SK-N-MC (cell line): Measurements from ENCODE around the gene DPAGT1.
"Not testable (repeated sequence)": the region's sequence is repeated elsewhere in the genome, so short reads cannot be mapped to it uniquely, and the experiment has no call there.

Experiments
- EZH2 ChIP-seq: fragments of 200-600 bp; sonication (generic); IDR thresholded peaks from one replicate; pipeline ENCODE4 v1.6.1; 2017; ENCODE audit warnings: antibody characterized with exemption
- POLR2AphosphoS5 ChIP-seq: IDR thresholded peaks from 2 replicates; pipeline ENCODE4 v1.6.1; 2012; ENCODE audit warnings: mild to moderate bottlenecking, low read depth, low read length, borderline replicate concordance

DNA sequence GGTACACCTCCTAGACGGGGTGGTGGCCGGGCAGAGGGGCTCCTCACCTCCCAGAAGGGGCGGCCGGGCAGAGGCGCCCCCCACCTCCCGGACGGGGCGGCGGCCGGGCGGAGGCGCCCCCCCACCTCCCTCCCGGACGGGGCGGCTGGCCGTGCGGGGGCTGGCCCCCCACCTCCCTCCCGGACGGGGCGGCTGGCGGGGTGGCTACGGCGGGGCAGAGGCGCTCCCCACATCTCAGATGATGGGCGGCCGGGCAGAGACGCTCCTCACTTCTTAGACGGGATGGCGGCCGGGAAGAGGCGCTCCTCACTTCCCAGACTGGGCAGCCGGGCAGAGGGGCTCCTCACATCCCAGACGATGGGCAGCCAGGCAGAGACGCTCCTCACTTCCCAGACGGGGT lies 42.5 kb downstream of the DPAGT1 start:
- TF ChIP-seq POLR2AphosphoS5, EZH2: not testable (repeated sequence)
